HG02642 (cell line): ENCODE data around the gene NCAPG2.

Experiments used
- ATAC-seq: cut with Tn5 transposase; IDR thresholded peaks from one replicate; pipeline ENCODE4 v1.9.1; 2021; ENCODE audit warnings: mild to moderate bottlenecking; ENCODE audit not compliant: unreplicated experiment, poor library complexity

Gene NCAPG2

GRCh38 chr7:158583143-158583542 lies 121.5 kb downstream of the NCAPG2 start:
- ATAC-seq = no peak

GRCh38 chr7:158582089-158582456 lies 122.5 kb downstream of the NCAPG2 start:
- ATAC-seq = no peak

GRCh38 chr7:158581440-158582088 lies 123.0 kb downstream of the NCAPG2 start:
- no peak for ATAC-seq
